Inflammatory macrophage treated with lipopolysaccharide for 1 hour (primary cell): ENCODE results near the gene PIEZO2.
"Not testable (repeated sequence)": the region's sequence is repeated elsewhere in the genome, so short reads cannot be mapped to it uniquely, and the experiment has no call there.

Experiments
- DNase-seq, 2 donors: peaks; one replicate each; pipeline ENCODE4 v3.0.0-alpha.2; 2020 to 2022

The PIEZO2 gene

GRCh38 chr18:10923551-10924070, 225.8 kb downstream of the PIEZO2 start:
- no peak for DNase-seq

GRCh38 chr18:10923141-10923540, 226.2 kb downstream of the PIEZO2 start:
- no peak for DNase-seq

DNA sequence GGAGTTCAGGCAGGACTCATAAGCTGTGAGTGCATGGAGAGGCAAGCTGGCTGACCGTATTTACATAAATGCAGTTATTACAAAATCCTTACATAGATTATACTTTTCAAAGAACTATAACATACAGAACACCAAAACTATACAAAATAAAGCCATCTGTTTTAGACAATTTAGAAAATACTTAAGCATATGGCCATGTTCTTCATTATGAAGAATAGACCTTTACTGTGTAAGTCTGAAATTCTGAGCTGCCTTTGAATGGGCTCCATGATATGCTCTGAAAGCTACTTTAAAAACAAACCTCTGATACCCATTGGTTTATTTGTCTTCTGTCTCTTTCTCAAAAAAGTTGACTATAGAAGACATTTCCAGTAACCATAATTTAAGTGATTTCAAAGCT, 226.7 kb downstream of the PIEZO2 start:
- not testable (repeated sequence) for DNase-seq

DNA sequence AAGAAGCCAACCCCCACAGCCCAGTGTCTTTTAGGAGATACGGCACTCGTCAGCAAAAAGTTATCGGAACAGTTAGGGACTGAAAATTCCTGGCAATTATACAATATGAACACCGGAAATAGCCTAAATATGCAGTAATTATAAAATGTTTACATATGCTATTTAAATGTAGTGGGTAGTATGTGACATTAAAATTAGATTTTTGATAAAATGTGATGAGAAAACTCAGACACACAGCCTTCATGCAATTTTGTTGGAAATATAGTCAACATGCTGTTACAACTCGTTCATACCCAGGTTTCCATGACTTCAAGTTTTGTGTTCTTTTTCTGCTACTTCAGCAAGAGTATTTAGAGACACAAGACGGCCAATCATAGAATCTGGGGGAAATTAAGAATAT, 229.1 kb downstream of the PIEZO2 start:
- DNase-seq = not testable (repeated sequence)

GRCh38 chr18:10919851-10920250, 229.5 kb downstream of the PIEZO2 start:
- no peak for DNase-seq

DNA sequence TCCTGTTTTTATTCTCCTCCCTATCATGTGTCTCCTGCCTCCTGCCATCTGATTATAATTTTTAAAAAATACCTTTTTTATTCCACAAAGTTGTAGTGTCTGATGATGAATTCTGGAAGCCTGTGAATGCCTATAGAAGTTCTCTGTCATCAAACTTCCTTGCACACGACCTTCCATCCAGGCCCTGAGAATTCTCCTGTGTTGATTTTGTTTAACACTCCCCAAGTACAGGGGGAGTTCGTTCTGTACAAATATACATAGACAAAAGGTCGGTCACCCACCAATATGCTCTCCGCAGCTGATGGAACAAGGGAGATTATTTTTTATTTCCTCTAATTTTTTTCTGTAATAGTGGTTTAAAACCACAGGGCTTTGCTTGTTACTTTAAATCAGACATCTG, 232.5 kb downstream of the PIEZO2 start:
- no peak for DNase-seq

DNA sequence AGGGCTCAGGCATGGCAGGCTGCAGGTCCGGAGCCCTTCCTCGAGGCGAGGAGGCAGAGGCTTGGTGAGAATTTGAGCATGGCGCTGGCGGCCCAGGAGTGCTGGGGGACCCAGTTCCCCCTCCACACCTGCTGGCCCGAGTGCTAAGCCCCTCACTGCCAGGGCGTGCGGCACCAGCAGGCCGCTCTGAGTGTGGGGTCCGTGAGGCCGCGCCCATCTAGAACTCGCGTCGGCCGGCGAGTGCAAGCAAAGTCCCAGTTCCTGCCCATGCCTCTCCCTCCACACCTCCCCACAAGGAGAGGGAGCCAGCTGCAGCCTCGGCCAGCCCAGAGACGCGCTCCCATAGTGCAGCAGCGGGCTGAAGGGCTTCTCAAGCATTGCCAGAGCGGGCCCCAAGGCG, 233.0 kb downstream of the PIEZO2 start:
- DNase-seq = no peak

DNA sequence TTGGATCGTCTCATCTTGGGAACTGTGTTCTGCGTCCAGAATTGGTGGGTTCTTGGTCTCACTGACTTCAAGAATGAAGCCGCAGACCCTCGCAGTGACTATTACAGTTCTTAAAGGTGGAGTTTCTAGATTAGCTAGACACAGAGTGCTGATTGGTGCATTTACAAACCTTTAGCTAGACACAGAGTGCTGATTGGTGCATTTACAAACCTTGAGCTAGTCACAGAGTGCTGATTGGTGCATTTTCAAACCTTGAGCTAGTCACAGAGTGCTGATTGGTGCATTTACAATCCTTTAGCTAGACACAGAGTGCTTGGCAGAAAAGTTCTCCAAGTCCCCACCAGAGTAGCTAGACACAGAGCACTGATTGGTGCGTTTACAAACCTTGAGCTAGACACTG, 233.6 kb downstream of the PIEZO2 start:
- DNase-seq = not testable (repeated sequence)

- not testable (repeated sequence) for DNase-seq
Observed at GRCh38 chr18:10914610-10915009, 234.8 kb downstream of the PIEZO2 start.

DNA sequence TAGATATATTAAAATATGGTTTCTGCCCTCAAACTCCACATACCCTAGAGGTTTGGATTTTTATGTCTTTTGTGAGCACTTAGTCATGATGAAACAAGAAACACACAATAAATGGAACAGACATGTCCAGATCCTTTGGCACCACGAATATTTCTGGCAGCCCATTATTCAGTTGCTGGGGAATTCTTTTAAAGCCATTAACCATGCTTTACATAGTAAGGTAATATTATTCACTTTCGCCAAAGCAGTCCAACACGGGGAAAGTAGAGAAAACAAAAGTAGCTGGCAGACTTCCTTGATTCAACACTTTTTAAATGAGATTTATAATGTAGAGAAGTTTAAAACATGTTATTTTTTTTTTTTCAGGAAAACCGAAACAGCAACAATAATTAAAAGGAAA, 235.4 kb downstream of the PIEZO2 start:
- DNase-seq = no peak

DNA sequence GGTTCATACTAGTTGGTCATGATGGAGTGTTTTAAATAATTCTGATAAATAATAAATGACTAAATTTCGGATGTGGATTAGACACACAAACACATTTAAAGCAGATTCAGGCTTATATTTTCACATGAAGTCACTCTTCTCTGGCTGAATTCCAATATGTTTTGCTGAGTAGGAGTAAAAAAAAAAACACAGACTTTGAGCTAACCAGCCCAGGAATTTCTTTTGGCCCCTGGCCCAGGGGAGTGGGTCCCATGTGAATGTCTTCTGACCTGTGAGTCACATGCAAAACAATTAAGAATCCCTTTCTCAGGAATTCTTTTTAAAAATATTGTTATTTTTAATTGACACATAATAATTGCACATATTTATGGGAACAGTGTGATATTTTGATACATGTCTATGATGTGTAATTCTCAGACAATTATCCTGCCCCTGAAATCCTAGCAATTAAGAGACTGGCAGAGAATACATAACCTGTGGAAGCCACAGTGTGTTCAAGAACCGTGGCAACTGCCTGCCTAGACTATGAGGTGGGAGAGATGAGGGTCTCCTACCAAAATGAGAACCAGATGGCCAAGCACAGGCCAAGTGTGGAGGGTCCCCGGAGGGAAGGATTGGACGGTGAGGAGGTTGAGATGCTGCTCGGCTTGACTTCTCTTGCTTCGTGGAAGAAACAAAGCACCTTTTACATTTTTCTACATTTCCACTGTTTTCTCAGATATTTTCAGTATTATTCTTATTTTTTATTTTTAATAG, 236.4 kb downstream of the PIEZO2 start:
- DNase-seq = no peak

- no peak for DNase-seq
Observed at GRCh38 chr18:10909724-10910123, 239.6 kb downstream of the PIEZO2 start.

DNA sequence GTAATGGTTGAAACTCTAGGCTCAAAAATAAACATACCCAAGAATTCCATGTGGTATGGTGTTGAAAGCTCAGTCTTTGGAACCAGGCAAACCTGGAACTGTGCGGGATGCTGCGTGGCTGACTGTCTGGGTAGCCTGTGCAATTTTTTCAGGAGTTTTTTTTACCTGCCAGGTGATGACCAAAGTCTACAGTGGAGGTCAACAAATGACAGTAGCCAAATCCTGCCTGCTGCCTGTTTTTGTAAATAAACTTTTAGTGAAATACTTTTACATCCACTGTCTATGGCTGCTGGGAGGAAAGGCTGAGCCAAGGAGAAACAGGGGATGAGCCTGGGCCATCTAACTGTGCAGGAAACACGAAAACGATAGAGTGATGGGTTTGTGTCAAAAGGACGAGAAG, 240.6 kb downstream of the PIEZO2 start:
- DNase-seq = no peak

GRCh38 chr18:10907749-10908148, 241.6 kb downstream of the PIEZO2 start:
- no peak for DNase-seq

DNA sequence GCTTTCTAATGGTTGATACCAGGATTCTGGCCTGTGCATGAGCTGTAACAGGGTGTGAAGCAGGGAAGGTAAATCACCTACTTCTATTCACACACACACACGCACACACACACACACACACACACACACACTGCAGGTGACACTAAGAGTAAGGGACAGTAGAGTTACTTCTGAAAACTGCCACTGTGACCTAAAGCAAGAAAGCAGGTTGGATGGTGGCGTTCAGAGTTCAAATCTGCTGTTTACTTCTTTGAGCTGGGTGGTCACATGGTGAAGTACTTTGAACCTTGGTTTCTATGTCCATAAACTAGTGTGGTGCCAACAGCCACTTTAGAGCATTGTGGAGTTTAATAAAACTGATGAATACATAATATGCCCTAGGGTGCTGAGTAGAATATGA, 248.0 kb downstream of the PIEZO2 start:
- no peak for DNase-seq

DNA sequence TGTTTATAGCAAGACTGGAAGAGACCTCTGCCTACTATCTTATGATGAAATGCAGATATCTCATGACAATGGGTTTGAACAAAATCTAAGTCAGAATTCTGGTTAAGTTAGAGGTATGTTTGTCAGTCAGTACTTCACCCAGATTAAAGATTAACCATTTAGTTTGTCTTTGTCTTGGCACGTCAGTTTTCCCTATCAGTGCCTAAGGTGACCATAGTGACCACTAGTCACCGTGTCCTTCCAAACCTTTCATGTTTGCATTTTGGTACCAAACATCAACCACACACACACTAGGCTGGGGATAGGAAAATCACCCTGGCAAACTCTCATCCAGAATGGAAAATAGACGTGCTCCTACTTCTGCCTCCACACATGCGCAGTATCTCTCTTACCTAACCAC, 248.9 kb downstream of the PIEZO2 start:
- no peak for DNase-seq

DNA sequence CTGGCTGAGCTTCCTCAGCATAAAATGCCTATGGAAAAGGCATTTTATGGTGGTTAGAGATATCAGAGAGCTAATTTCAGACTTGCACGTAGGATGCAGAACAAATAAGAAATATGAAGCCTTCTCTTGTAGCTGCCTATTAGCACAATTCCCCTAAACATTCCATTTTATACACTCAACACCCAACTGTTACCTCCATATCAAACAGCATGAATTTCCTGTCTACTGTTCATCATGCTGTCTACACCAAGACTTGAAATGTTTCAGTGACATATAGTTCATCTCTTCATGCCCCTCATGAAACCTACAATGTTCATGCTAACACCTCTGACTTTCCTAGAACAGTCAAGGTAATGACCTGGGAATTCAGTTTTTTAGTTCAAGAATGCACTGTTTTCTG, 249.9 kb downstream of the PIEZO2 start:
- no peak for DNase-seq

DNA sequence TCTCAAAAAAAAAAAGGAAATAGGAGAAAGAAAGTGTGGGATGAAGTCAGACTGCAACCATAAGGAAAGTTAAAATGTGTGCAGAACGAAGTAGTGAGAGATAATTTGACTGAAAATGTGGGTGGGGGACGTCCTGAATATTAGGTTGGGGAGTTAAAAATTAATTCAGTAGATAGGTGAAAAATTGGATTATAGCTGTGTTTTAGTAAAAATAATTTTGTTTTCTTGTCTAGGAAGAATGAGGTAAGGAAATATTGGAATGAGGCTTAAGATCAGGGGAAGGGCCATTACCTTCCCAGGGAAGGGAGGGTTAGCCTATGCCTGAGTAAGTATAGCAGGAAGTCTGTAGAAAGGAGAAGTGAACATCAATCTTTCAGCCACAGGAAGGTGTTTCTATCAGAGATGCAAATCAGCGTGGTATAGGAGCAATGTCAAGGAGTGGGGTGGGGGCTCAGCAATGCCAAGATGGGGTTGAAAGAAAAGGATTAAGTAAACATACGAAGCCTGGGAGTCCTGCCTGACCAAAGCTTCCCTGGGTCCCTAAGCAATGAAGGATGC, 250.9 kb downstream of the PIEZO2 start:
- DNase-seq = no peak

DNA sequence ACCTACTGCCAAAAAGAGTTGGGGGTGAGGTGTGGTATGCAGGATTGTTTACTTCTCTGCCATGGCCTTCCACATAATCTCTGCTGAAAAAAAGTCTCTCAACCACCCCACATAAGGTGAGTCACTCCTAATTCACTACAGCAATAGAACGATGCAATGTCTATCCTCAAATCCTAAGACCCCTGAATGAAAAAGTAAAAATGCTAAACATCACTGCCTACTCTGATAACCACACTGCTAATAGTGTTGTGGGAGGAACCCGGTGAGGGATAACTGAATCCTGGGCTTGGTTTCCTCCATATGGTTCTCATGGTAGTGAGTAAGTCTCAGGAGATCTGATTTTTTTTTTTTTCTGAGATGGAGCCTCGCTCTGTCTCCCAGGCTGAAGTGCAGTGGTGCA, 252.5 kb downstream of the PIEZO2 start:
- DNase-seq = no peak

- no peak for DNase-seq
Observed at GRCh38 chr18:10895976-10896375, 253.4 kb downstream of the PIEZO2 start.

GRCh38 chr18:10894501-10894900, 254.9 kb downstream of the PIEZO2 start:
- no peak for DNase-seq

DNA sequence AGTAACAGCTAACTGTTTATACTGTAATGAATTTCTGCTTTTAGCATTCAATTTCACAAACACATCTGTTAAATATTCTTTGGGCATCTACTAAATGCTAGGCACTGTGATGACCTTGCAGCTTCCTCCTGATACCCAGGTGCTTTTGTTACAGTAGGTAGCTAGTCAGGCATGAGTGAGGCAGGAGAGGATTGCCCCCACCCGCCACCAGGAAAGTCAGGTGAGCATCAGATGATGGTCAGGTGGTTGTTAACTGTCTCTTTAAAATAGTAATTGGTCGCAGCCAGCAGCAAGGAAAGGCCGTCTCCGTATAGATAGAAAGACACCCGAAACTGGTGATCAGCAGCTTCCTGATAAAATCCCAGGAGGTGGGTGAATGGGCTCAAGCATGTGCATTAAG, 255.6 kb downstream of the PIEZO2 start:
- no peak for DNase-seq

- no peak for DNase-seq
Observed at GRCh38 chr18:10893196-10893595, 256.2 kb downstream of the PIEZO2 start.

DNA sequence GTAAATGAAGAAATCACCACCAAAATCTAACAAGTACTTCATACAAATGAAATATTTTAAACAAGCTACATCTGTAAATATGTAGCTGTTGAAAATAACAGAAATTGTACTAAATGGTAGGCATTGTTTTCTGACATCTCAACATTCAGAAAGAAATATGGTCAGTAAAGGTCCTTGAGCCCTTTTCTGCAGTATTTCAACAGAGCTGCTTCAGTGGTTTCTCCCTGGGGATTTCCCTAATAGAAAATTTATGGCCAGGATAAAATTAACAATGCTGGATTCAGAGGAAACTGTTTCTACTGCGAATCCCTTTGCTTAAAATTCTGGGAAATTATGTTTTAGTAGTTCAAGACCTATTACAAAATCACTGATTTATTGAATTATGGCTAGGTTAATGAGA, 256.6 kb downstream of the PIEZO2 start:
- no peak for DNase-seq

DNA sequence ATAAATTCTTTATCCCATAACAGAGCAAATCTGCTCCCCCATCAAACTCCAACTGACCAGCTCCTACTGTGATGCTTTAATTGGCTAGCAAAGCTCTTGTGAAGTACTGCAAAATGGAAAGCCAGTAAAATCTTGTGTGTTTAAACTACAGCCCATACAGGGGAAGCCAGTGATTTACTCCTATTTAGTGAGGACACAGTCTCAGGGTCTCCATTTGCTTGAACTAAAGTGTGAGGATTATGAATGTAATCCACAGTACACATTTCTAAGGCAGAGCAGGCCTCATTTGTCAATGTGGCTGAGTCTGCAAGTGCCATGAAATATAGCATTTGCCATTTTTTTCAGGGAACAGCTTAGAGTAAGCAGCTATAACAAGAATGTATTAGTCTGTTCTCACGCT, 259.3 kb downstream of the PIEZO2 start:
- no peak for DNase-seq
